Measurements from ENCODE around the gene AFAP1L1. TPM values are rescaled to one million over a fixed set of nuclear protein-coding genes. Genes with fewer than 3 reads are reported as not detected.

The AFAP1L1 gene
- total and polyA plus RNA-seq, 2 donors from 2014 or later, result 4.8 to 14.8 TPM

- FAIRE-seq (no peak), DNase-seq (no peak)
- Histone ChIP-seq H3K4me3 (ENCODE audit: low read length in 3 of 3) (no peak overlapping the region), H3K27ac (ENCODE audit: low read depth in 2 of 2, low read length in 2 of 2) (no peak overlapping the region), H3K9ac (ENCODE audit: low read length in 3 of 3) (no peak overlapping the region), H3K36me3 (ENCODE audit: control insufficient read depth in 2 of 3, insufficient read depth in 3 of 3, low read length in 3 of 3) (no peaks in the 10 kb centered on the region), H3K4me1 (ENCODE audit: control insufficient read depth in 2 of 3, insufficient read depth in 2 of 3, low read depth in 1 of 3, low read length in 3 of 3) (peaks cover 0 to 15% (median 5%) of the 10 kb centered on the region in 3 donors), H3K27me3 (ENCODE audit: control insufficient read depth, insufficient read depth, low read length) (no peaks in the 10 kb centered on the region), H3K9me3 (ENCODE audit: control insufficient read depth in 2 of 3, insufficient read depth in 1 of 3, low read length in 3 of 3) (no peaks in the 10 kb centered on the region)
- TF ChIP-seq CTCF (IDR thresholded peaks at IDR 0.05; ENCODE audit: borderline replicate concordance, extremely low read depth, insufficient read depth), result no peak
- intact Hi-C loops (cut with DNase I), result no loop called here
These were observed 30.2 kb downstream of the AFAP1L1 start for GRCh38 chr5:149301744-149302380.

- Histone ChIP-seq H3K4me3 (ENCODE audit: low read length in 3 of 3) (no peak overlapping the region), H3K36me3 (ENCODE audit: control insufficient read depth in 2 of 3, insufficient read depth in 3 of 3, low read length in 3 of 3) (no peaks in the 10 kb centered on the region), H3K27me3 (ENCODE audit: control insufficient read depth, insufficient read depth, low read length) (no peaks in the 10 kb centered on the region), H3K9ac (ENCODE audit: low read length in 3 of 3) (no peak overlapping the region), H3K4me1 (ENCODE audit: control insufficient read depth in 2 of 3, insufficient read depth in 2 of 3, low read depth in 1 of 3, low read length in 3 of 3) (peaks cover 0 to 15% (median 5%) of the 10 kb centered on the region in 3 donors), H3K27ac (ENCODE audit: low read depth in 2 of 2, low read length in 2 of 2) (no peak overlapping the region), H3K9me3 (ENCODE audit: control insufficient read depth in 2 of 3, insufficient read depth in 1 of 3, low read length in 3 of 3) (no peaks in the 10 kb centered on the region)
- DNase-seq (no peak), FAIRE-seq (no peak)
- no peak for TF ChIP-seq CTCF (IDR thresholded peaks at IDR 0.05; ENCODE audit: borderline replicate concordance, extremely low read depth, insufficient read depth)
- intact Hi-C loops (cut with DNase I), result no loop called here
These were observed 31.0 kb downstream of the AFAP1L1 start for GRCh38 chr5:149302641-149303040.

GRCh38 chr5:149303210-149303609, 31.6 kb downstream of the AFAP1L1 start:
- intact Hi-C loops (cut with DNase I), result no loop called here
- TF ChIP-seq CTCF (IDR thresholded peaks at IDR 0.05; ENCODE audit: borderline replicate concordance, extremely low read depth, insufficient read depth), result no peak
- no peak overlapping the region for H3K9ac ChIP-seq (ENCODE audit: low read length in 3 of 3)
- H3K27ac ChIP-seq (ENCODE audit: low read depth in 2 of 2, low read length in 2 of 2), result no peak overlapping the region
- H3K27me3 ChIP-seq (ENCODE audit: control insufficient read depth, insufficient read depth, low read length), result no peaks in the 10 kb centered on the region
- FAIRE-seq (no peak), DNase-seq (no peak)
- H3K36me3 ChIP-seq (ENCODE audit: control insufficient read depth in 2 of 3, insufficient read depth in 3 of 3, low read length in 3 of 3), result no peaks in the 10 kb centered on the region
- H3K4me1 ChIP-seq (ENCODE audit: control insufficient read depth in 2 of 3, insufficient read depth in 2 of 3, low read depth in 1 of 3, low read length in 3 of 3), result peaks cover 0 to 15% (median 5%) of the 10 kb centered on the region in 3 donors
- no peak overlapping the region for H3K4me3 ChIP-seq (ENCODE audit: low read length in 3 of 3)
- no peaks in the 10 kb centered on the region for H3K9me3 ChIP-seq (ENCODE audit: control insufficient read depth in 2 of 3, insufficient read depth in 1 of 3, low read length in 3 of 3)

All from kidney (tissue), 14 donors.